GM12892 (cell line): Measurements from ENCODE around the gene USH1G.

Source experiments
- POLR2A ChIP-seq: IDR thresholded peaks from 2 replicates; pipeline ENCODE4 v1.6.1; 2011; ENCODE audit warnings: low read depth, low read length, control low read depth
- POLR2AphosphoS5 ChIP-seq: IDR thresholded peaks from 2 replicates; pipeline ENCODE4 v1.6.1; 2011; ENCODE audit warnings: low read depth, low read length, control low read depth

DNA sequence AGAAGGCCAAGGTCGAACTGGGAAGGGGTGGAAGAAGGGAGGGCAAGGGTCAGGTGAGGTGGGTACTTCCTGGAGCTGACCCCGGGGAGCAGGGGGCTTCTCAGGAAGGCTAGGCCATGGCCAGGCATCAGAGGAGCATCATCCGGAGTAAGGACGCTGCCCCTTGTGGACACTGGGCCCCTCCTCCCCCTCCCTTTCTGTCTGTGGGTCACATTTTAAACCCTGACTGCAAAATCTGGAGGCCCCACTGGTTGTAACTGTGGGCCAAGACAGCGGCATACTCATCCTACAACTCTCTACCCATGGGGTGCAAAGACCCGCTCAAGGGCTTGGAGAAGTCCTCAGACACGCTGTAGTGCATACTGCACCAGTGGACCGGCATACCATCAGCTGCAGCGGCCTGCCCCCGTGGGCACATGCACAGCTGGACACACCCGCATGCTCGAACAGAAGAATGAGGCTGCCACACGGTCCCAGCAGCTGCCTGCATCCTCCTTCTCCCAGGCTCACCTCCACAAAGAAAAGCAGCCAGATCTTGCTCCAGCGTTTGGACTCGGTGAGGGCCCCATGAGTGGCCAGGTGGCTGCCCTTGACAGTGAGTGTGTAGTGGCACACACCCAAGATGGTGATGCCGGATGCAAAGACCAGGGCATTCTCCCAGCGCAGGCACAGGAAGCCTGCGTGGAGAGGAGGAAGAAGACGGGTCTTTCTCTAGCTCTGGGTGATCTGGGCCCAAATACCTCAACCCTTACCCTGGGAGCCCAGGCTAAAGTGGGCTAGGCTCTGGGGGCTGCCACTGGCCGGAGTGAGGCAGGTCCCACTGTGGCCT is 30.8 kb downstream of the USH1G start:
- TF ChIP-seq POLR2A (no peak), POLR2AphosphoS5 (no peak)
